SK-N-SH (cell line): ENCODE data around the gene HS3ST4.

Experiments
- CHD2 ChIP-seq: fragments of 150-350 bp; IDR thresholded peaks from 2 replicates; pipeline ENCODE4 v1.6.1; 2018; ENCODE audit warnings: low read length; ENCODE audit not compliant: partially characterized antibody
- RAD21 ChIP-seq: IDR thresholded peaks from 2 replicates; pipeline ENCODE4 v1.6.1; 2012; ENCODE audit warnings: mild to moderate bottlenecking, low read length
- TF ChIP-seq, protein P1 (sequence below): fragments of 200-600 bp; sonication (generic); IDR thresholded peaks from 2 replicates; pipeline ENCODE4 v1.6.1; 2017; ENCODE audit warnings: antibody characterized with exemption, mild to moderate bottlenecking, moderate library complexity
- TF ChIP-seq, protein P2 (sequence below): IDR thresholded peaks from 2 replicates; pipeline ENCODE4 v1.4.0; 2012; ENCODE audit warnings: low read depth, borderline replicate concordance

DNA sequence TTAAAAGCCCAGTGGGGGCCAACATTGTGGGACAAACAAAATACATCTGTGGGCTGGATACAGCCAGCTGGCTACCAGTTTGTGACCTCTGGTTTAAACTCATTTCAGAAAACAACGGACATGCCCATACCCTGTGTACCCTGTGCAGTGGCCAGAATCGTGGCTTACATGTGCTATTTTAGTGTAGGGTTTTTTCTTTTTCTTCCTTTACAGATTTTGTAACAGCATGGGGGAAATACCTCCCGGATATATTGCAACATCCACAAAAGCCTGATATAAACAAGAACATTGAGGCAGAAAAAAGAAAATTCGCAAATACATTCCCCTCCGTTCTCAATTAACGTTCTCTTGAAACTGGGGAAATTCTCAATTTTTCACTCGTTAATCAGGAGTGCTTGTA lies 7.3 kb downstream of the HS3ST4 start:
- TF ChIP-seq, protein P1, sequence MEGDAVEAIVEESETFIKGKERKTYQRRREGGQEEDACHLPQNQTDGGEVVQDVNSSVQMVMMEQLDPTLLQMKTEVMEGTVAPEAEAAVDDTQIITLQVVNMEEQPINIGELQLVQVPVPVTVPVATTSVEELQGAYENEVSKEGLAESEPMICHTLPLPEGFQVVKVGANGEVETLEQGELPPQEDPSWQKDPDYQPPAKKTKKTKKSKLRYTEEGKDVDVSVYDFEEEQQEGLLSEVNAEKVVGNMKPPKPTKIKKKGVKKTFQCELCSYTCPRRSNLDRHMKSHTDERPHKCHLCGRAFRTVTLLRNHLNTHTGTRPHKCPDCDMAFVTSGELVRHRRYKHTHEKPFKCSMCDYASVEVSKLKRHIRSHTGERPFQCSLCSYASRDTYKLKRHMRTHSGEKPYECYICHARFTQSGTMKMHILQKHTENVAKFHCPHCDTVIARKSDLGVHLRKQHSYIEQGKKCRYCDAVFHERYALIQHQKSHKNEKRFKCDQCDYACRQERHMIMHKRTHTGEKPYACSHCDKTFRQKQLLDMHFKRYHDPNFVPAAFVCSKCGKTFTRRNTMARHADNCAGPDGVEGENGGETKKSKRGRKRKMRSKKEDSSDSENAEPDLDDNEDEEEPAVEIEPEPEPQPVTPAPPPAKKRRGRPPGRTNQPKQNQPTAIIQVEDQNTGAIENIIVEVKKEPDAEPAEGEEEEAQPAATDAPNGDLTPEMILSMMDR: no peak
- TF ChIP-seq CHD2 (no peak), RAD21 (no peak)
- TF ChIP-seq, protein P2, sequence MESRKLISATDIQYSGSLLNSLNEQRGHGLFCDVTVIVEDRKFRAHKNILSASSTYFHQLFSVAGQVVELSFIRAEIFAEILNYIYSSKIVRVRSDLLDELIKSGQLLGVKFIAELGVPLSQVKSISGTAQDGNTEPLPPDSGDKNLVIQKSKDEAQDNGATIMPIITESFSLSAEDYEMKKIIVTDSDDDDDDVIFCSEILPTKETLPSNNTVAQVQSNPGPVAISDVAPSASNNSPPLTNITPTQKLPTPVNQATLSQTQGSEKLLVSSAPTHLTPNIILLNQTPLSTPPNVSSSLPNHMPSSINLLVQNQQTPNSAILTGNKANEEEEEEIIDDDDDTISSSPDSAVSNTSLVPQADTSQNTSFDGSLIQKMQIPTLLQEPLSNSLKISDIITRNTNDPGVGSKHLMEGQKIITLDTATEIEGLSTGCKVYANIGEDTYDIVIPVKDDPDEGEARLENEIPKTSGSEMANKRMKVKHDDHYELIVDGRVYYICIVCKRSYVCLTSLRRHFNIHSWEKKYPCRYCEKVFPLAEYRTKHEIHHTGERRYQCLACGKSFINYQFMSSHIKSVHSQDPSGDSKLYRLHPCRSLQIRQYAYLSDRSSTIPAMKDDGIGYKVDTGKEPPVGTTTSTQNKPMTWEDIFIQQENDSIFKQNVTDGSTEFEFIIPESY: no peak
